Activated B cell treated with CpG ODN at 0.5 μM for 24 hours (primary cell): ENCODE measurements around the gene USP28. TPM values are rescaled to one million over a fixed set of nuclear protein-coding genes. Genes with fewer than 3 reads are reported as not detected.

Experiments
- ATAC-seq: fragments of 200-7000 bp; cut with Tn5 transposase; one replicate; pipeline ENCODE4 v1.10.0; 2021; ENCODE audit warnings: low read depth, mild to moderate bottlenecking, moderate library complexity
- CTCF ChIA-PET: fragments of 350-600 bp; sonication (Branson Sonifier 250); formaldehyde crosslinking; loops from one replicate; lab custom pipeline; 2021; ENCODE audit warnings: antibody characterized with exemption; lab: Charles Lee
- POLR2A ChIA-PET: fragments of 350-600 bp; sonication (Branson Sonifier 250); formaldehyde crosslinking; loops from one replicate; lab custom pipeline; 2021; ENCODE audit warnings: antibody characterized with exemption; lab: Charles Lee
- DNase-seq: peaks from one replicate; pipeline ENCODE4 v3.0.0; 2022
- H3K27ac Mint-ChIP-seq: one replicate; pipeline ENCODE4 v1.8.0; 2020; ENCODE audit warnings: mixed read lengths
- H3K27me3 Mint-ChIP-seq: one replicate; pipeline ENCODE4 v1.8.0; 2021; ENCODE audit warnings: mixed read lengths
- H3K36me3 Mint-ChIP-seq: one replicate; pipeline ENCODE4 v1.8.0; 2021; ENCODE audit warnings: low read depth, mixed read lengths
- H3K4me1 Mint-ChIP-seq: one replicate; pipeline ENCODE4 v1.8.0; 2021; ENCODE audit warnings: mixed read lengths
- H3K4me3 Mint-ChIP-seq: one replicate; pipeline ENCODE4 v1.8.0; 2020; ENCODE audit warnings: mild to moderate bottlenecking, mixed read lengths
- H3K9me3 Mint-ChIP-seq: one replicate; pipeline ENCODE4 v1.8.0; 2020; ENCODE audit warnings: mixed read lengths
- CTCF ChIP-seq: fragments of 200-600 bp; IDR thresholded peaks from one replicate; pipeline ENCODE4 v1.8.0; 2022; ENCODE audit warnings: antibody characterized with exemption, mild to moderate bottlenecking
- intact Hi-C: fragments of 100-400 bp; cut with micrococcal nuclease; formaldehyde crosslinking; loops from one replicate; pipeline ENCODE4 v1.15.1; 2024
- total RNA-seq: library from RNA; stranded (reverse); gene quantifications from 2 replicates; pipeline ENCODE4 v1.2.3, GENCODE V29; 2022

Gene USP28
- total RNA-seq, 1 donor from 2014 or later, result 49.6 TPM

GRCh38 chr11:113877670-113878055 is 2.3 kb upstream of the USP28 start:
- H3K27ac Mint-ChIP-seq, result peak overlapping the region; percentile 97
- CTCF ChIA-PET, result no interaction called here

DNA sequence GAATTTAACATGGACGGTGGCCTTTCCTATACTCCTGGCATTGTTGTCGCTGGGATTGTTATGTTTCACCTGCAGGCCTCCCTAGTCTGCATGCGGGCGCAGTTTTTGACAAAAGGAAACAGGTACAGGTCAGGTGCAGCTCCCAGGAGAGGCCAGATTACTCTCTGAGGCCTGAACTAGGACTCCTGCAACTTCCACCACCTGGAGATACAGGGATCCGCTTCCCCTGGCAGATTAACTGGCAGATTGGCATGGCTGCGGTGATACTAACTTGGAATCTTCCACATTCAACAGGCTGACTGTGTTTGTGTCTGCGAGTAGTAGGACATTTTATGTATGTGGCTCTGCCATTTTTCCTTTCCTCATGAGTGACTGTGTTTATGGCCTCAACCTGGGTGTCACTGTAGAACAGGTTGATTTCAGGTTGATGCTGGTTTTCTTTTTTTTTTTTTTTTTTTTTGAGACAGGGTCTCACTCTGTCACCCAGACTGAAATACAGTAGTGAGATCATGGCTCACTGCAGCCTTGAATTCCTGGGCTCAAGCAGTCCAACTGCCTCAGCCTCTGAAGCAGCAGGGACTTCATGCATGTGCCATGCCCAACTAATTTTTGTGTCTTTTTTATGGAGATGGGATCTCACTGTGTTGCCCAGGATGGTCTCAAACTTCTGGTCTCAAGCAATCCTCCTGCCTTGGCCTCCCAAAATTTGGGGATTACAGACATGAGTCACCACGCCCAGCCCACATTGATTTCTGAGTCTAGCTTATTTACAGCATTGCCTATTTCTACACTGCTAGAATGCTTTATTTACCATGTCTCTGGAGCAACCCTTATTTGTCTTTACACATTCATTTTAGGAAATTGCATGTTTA is 1.7 kb upstream of the USP28 start:
- Mint-ChIP-seq H3K36me3 (peaks cover 15% of the 10 kb centered on the region), H3K4me1 (peaks cover 51% of the 10 kb centered on the region), H3K27me3 (no peaks in the 10 kb centered on the region), H3K27ac (peak overlapping the region; percentile 97), H3K4me3 (peak overlapping the region; percentile 96), H3K9me3 (no peaks in the 10 kb centered on the region)
- POLR2A ChIA-PET, result interaction anchor here (2.8 kb wide), 1 partner anchor 101 kb away, joined by 22 read pairs; no protein-coding TSS in a partner anchor
- CTCF ChIA-PET, result interaction anchor here (1.9 kb wide), 1 partner anchor 384 kb away, joined by 4 read pairs; no protein-coding TSS in a partner anchor
- DNase-seq, result no peak
- intact Hi-C loops, result loop anchor here (10.0 kb wide), 1 partner anchor 558 kb away; the partner anchor contains the start of gene REXO2
- no peak for ATAC-seq
- no peak for TF ChIP-seq CTCF

More at GRCh38 chr11:113877670-113878055, 2.3 kb upstream of the USP28 start:
- POLR2A ChIA-PET, result no interaction called here
- intact Hi-C loops, result loop anchor here (10.0 kb wide), 1 partner anchor 557 kb away; the partner anchor contains the start of gene REXO2
- DNase-seq, result no peak
- Mint-ChIP-seq H3K4me1 (peaks cover 45% of the 10 kb centered on the region), H3K4me3 (no peak overlapping the region), H3K27me3 (no peaks in the 10 kb centered on the region), H3K9me3 (no peaks in the 10 kb centered on the region), H3K36me3 (peaks cover 11% of the 10 kb centered on the region)
- ATAC-seq, result no peak
- TF ChIP-seq CTCF, result no peak

GRCh38 chr11:113876074-113876797 is 864 bp upstream of the USP28 start:
- Mint-ChIP-seq H3K4me1 (peaks cover 59% of the 10 kb centered on the region), H3K27me3 (no peaks in the 10 kb centered on the region), H3K36me3 (peaks cover 22% of the 10 kb centered on the region), H3K4me3 (peak overlapping the region; percentile 96), H3K9me3 (no peaks in the 10 kb centered on the region), H3K27ac (peak overlapping the region; percentile 97)
- ChIA-PET POLR2A (interaction anchor here (0.9 to 2.8 kb wide), 8 partner anchors 20 to 311 kb away, joined by 3 to 22 read pairs (median 5); no protein-coding TSS in a partner anchor), CTCF (interaction anchor here (1.9 kb wide), 1 partner anchor 385 kb away, joined by 4 read pairs; no protein-coding TSS in a partner anchor)
- peak; percentile 8 for ATAC-seq
- no peak for TF ChIP-seq CTCF
- intact Hi-C loops, result loop anchor here (10.0 kb wide), 1 partner anchor 559 kb away; the partner anchor contains the start of gene REXO2
- DNase-seq, result no peak

DNA sequence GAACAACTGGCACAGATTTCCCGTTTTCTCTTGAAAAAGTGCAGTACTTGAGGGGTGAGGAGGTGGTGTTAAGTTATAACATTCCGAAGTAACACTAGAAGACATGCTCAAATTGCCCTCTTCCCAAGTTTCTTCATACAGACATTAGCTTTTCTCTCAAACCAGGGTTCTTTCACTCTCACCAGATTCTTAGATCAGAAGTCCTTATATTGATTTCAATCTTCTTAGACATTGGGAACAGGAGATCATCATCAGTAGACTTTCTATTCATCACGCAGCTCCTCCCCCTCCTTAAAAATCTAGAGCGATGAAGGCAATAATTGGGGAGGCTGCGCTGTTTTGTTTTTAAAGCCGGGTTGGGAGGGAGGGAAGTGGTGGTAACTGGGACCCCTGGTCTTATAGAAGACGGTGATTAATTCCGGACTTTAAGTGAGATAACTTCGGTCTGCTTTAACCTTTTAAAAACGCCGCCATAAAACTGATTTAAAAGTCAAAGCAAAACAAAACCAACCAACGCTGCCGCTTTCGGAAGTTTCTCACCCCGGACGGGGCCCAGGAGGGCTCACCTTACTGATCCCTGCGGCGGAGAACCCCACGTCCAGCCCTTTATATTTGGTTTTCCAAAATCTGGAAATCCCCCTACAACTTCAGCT is 665 bp downstream of the USP28 start:
- ChIA-PET CTCF (interaction anchor here (1.1 to 1.9 kb wide), 3 partner anchors 68 to 386 kb away, joined by 3 to 4 read pairs (median 4); no protein-coding TSS in a partner anchor), POLR2A (interaction anchor here (0.6 to 2.8 kb wide), 22 partner anchors 9 to 1793 kb away, joined by 3 to 22 read pairs (median 6); partner anchors contain the start of genes C11orf71, RBM7 and ZW10)
- peaks cover 70% of the 10 kb centered on the region for H3K4me1 Mint-ChIP-seq
- no peaks in the 10 kb centered on the region for H3K9me3 Mint-ChIP-seq
- no peak for TF ChIP-seq CTCF
- ATAC-seq, result peak; percentile 30
- peak overlapping the region; percentile 93 for H3K4me3 Mint-ChIP-seq
- H3K27me3 Mint-ChIP-seq, result no peaks in the 10 kb centered on the region
- peaks cover 30% of the 10 kb centered on the region for H3K36me3 Mint-ChIP-seq
- peak overlapping the region; percentile 90 for H3K27ac Mint-ChIP-seq
- no peak for DNase-seq
- intact Hi-C loops, result loop anchor here (1.0 to 10.0 kb wide), 8 partner anchors 34 to 560 kb away; partner anchors contain the start of genes C11orf71, RBM7, REXO2 and TTC12
